Measurements from ENCODE around the gene SLC35F4. TPM values are rescaled to one million over a fixed set of nuclear protein-coding genes. Genes with fewer than 3 reads are reported as not detected.
"Not testable (repeated sequence)": the region's sequence is repeated elsewhere in the genome, so short reads cannot be mapped to it uniquely, and the experiment has no call there.

Gene SLC35F4
- total and polyA plus RNA-seq, 7 experiments from 2014 or later, result not detected

- peaks cover 15 to 36% (median 24%) of the 10 kb centered on the region in 5 donors for H3K27me3 Mint-ChIP-seq
- POLR2A ChIA-PET, result no interaction called here
- H3K4me1 ChIP-seq (ENCODE audit: control insufficient read depth in 2 of 2, insufficient read depth in 2 of 2, low read length in 2 of 2), result no peaks in the 10 kb centered on the region
Observed at GRCh38 chr14:57870686-57871457, 5.0 kb upstream of the SLC35F4 start.

GRCh38 chr14:57869617-57870016 is 3.7 kb upstream of the SLC35F4 start:
- Mint-ChIP-seq H3K9me3 (peaks cover 0 to 4% (median 0%) of the 10 kb centered on the region in 11 donors), H3K4me3 (no peak overlapping the region), H3K4me1 (peaks cover 0 to 1% (median 0%) of the 10 kb centered on the region in 7 donors), H3K27ac (no peak overlapping the region), H3K27me3 (peaks cover 18 to 37% (median 24%) of the 10 kb centered on the region in 5 donors), H3K36me3 (no peaks in the 10 kb centered on the region)
- no peak for DNase-seq
- CTCF ChIA-PET, result no interaction called here
- Histone ChIP-seq H3K9me3 (ENCODE audit: control insufficient read depth in 2 of 3, low read length in 3 of 3) (no peaks in the 10 kb centered on the region), H3K4me1 (ENCODE audit: control insufficient read depth in 2 of 2, insufficient read depth in 2 of 2, low read length in 2 of 2) (no peaks in the 10 kb centered on the region), H3K4me3 (ENCODE audit: low read length) (no peak overlapping the region), H3K27ac (ENCODE audit: low read depth, low read length) (no peak overlapping the region), H3K36me3 (ENCODE audit: control insufficient read depth in 2 of 3, insufficient read depth in 3 of 3, low read length in 3 of 3) (no peaks in the 10 kb centered on the region), H3K27me3 (ENCODE audit: control insufficient read depth in 2 of 2, insufficient read depth in 2 of 2, low read length in 2 of 2) (no peaks in the 10 kb centered on the region)
- intact Hi-C loops (cut with micrococcal nuclease), result no loop called here
- POLR2A ChIA-PET, result no interaction called here
- ATAC-seq, result no peak

More at GRCh38 chr14:57870686-57871457, 5.0 kb upstream of the SLC35F4 start:
- no peaks in the 10 kb centered on the region for H3K4me1 Mint-ChIP-seq
- Histone ChIP-seq H3K27me3 (ENCODE audit: control insufficient read depth in 2 of 2, insufficient read depth in 2 of 2, low read length in 2 of 2) (no peaks in the 10 kb centered on the region), H3K4me3 (ENCODE audit: low read length) (no peak overlapping the region), H3K9me3 (ENCODE audit: control insufficient read depth in 2 of 3, low read length in 3 of 3) (no peaks in the 10 kb centered on the region), H3K27ac (ENCODE audit: low read depth, low read length) (no peak overlapping the region), H3K36me3 (ENCODE audit: control insufficient read depth in 2 of 3, insufficient read depth in 3 of 3, low read length in 3 of 3) (no peaks in the 10 kb centered on the region)
- no peak for ATAC-seq
- CTCF ChIA-PET, result no interaction called here
- intact Hi-C loops (cut with micrococcal nuclease), result no loop called here
- H3K27ac Mint-ChIP-seq, result no peak overlapping the region
- DNase-seq, result no peak
- H3K9me3 Mint-ChIP-seq, result peaks cover 0 to 4% (median 0%) of the 10 kb centered on the region in 11 donors
- no peaks in the 10 kb centered on the region for H3K36me3 Mint-ChIP-seq
- no peak overlapping the region for H3K4me3 Mint-ChIP-seq

GRCh38 chr14:57866199-57866705 is 360 bp upstream of the SLC35F4 start:
- H3K27me3 Mint-ChIP-seq, result peaks cover 31 to 38% (median 34%) of the 10 kb centered on the region in 5 donors
- CTCF ChIA-PET, result no interaction called here
- H3K9me3 ChIP-seq (ENCODE audit: control insufficient read depth in 2 of 3, low read length in 3 of 3), result no peaks in the 10 kb centered on the region
- intact Hi-C loops (cut with micrococcal nuclease), result no loop called here
- H3K4me3 ChIP-seq (ENCODE audit: low read length), result no peak overlapping the region
- no peak for DNase-seq
- H3K9me3 Mint-ChIP-seq, result peaks cover 0 to 4% (median 0%) of the 10 kb centered on the region in 11 donors
- POLR2A ChIA-PET, result no interaction called here
- no peaks in the 10 kb centered on the region for H3K36me3 ChIP-seq (ENCODE audit: control insufficient read depth in 2 of 3, insufficient read depth in 3 of 3, low read length in 3 of 3)
- no peaks in the 10 kb centered on the region for H3K4me1 ChIP-seq (ENCODE audit: control insufficient read depth in 2 of 2, insufficient read depth in 2 of 2, low read length in 2 of 2)
- H3K4me3 Mint-ChIP-seq, result no peak overlapping the region
- no peak for ATAC-seq
- H3K36me3 Mint-ChIP-seq, result no peaks in the 10 kb centered on the region
- H3K27ac ChIP-seq (ENCODE audit: low read depth, low read length), result no peak overlapping the region
- peaks cover 0 to 1% (median 0%) of the 10 kb centered on the region in 7 donors for H3K4me1 Mint-ChIP-seq
- no peak overlapping the region for H3K27ac Mint-ChIP-seq
- H3K27me3 ChIP-seq (ENCODE audit: control insufficient read depth in 2 of 2, insufficient read depth in 2 of 2, low read length in 2 of 2), result no peaks in the 10 kb centered on the region

- no peaks in the 10 kb centered on the region for H3K27me3 ChIP-seq (ENCODE audit: control insufficient read depth in 2 of 2, insufficient read depth in 2 of 2, low read length in 2 of 2)
- H3K36me3 Mint-ChIP-seq, result no peaks in the 10 kb centered on the region
- POLR2A ChIA-PET, result no interaction called here
- no peaks in the 10 kb centered on the region for H3K4me1 ChIP-seq (ENCODE audit: control insufficient read depth in 2 of 2, insufficient read depth in 2 of 2, low read length in 2 of 2)
- H3K36me3 ChIP-seq (ENCODE audit: control insufficient read depth in 2 of 3, insufficient read depth in 3 of 3, low read length in 3 of 3), result no peaks in the 10 kb centered on the region
- no peaks in the 10 kb centered on the region for H3K9me3 ChIP-seq (ENCODE audit: control insufficient read depth in 2 of 3, low read length in 3 of 3)
- no peak for ATAC-seq
- H3K27ac ChIP-seq (ENCODE audit: low read depth, low read length), result no peak overlapping the region
- H3K9me3 Mint-ChIP-seq, result peaks cover 0 to 2% (median 0%) of the 10 kb centered on the region in 11 donors
- no peak overlapping the region for H3K4me3 Mint-ChIP-seq
- CTCF ChIA-PET, result no interaction called here
- peaks cover 0 to 1% (median 0%) of the 10 kb centered on the region in 7 donors for H3K4me1 Mint-ChIP-seq
- no peak for DNase-seq
- H3K4me3 ChIP-seq (ENCODE audit: low read length), result no peak overlapping the region
- intact Hi-C loops (cut with micrococcal nuclease), result no loop called here
- H3K27me3 Mint-ChIP-seq, result peaks cover 29 to 35% (median 31%) of the 10 kb centered on the region in 5 donors
- H3K27ac Mint-ChIP-seq, result no peak overlapping the region
Observed at GRCh38 chr14:57865066-57865402, 858 bp downstream of the SLC35F4 start.

- H3K4me3 ChIP-seq (ENCODE audit: low read length), result no peak overlapping the region
- intact Hi-C loops (cut with micrococcal nuclease), result no loop called here
- no peaks in the 10 kb centered on the region for H3K27me3 ChIP-seq (ENCODE audit: control insufficient read depth in 2 of 2, insufficient read depth in 2 of 2, low read length in 2 of 2)
- ATAC-seq, result no peak
- Mint-ChIP-seq H3K27me3 (peaks cover 28 to 33% (median 28%) of the 10 kb centered on the region in 5 donors), H3K4me1 (peaks cover 0 to 1% (median 0%) of the 10 kb centered on the region in 7 donors), H3K27ac (no peak overlapping the region), H3K9me3 (peaks cover 0 to 2% (median 0%) of the 10 kb centered on the region in 11 donors), H3K36me3 (no peaks in the 10 kb centered on the region), H3K4me3 (no peak overlapping the region)
- DNase-seq, result no peak
- no peaks in the 10 kb centered on the region for H3K4me1 ChIP-seq (ENCODE audit: control insufficient read depth in 2 of 2, insufficient read depth in 2 of 2, low read length in 2 of 2)
- H3K36me3 ChIP-seq (ENCODE audit: control insufficient read depth in 2 of 3, insufficient read depth in 3 of 3, low read length in 3 of 3), result no peaks in the 10 kb centered on the region
- H3K27ac ChIP-seq (ENCODE audit: low read depth, low read length), result no peak overlapping the region
- no peaks in the 10 kb centered on the region for H3K9me3 ChIP-seq (ENCODE audit: control insufficient read depth in 2 of 3, low read length in 3 of 3)
- CTCF ChIA-PET, result no interaction called here
- POLR2A ChIA-PET, result no interaction called here
Observed at GRCh38 chr14:57864659-57865058, 1.2 kb downstream of the SLC35F4 start.

- Histone ChIP-seq H3K27ac (ENCODE audit: low read depth, low read length) (no peak overlapping the region), H3K4me3 (ENCODE audit: low read length) (no peak overlapping the region), H3K36me3 (ENCODE audit: control insufficient read depth in 2 of 3, insufficient read depth in 3 of 3, low read length in 3 of 3) (no peaks in the 10 kb centered on the region), H3K9me3 (ENCODE audit: control insufficient read depth in 2 of 3, low read length in 3 of 3) (no peaks in the 10 kb centered on the region), H3K4me1 (ENCODE audit: control insufficient read depth in 2 of 2, insufficient read depth in 2 of 2, low read length in 2 of 2) (no peaks in the 10 kb centered on the region), H3K27me3 (ENCODE audit: control insufficient read depth in 2 of 2, insufficient read depth in 2 of 2, low read length in 2 of 2) (no peaks in the 10 kb centered on the region)
- Mint-ChIP-seq H3K4me1 (peaks cover 0 to 1% (median 0%) of the 10 kb centered on the region in 7 donors), H3K27me3 (peaks cover 28 to 33% (median 28%) of the 10 kb centered on the region in 5 donors), H3K9me3 (peaks cover 0 to 2% (median 0%) of the 10 kb centered on the region in 11 donors), H3K4me3 (no peak overlapping the region), H3K27ac (no peak overlapping the region), H3K36me3 (no peaks in the 10 kb centered on the region)
- intact Hi-C loops (cut with micrococcal nuclease), result no loop called here
- ChIA-PET CTCF (no interaction called here), POLR2A (no interaction called here)
- DNase-seq (no peak), ATAC-seq (no peak)
Observed at GRCh38 chr14:57863471-57863870, 2.4 kb downstream of the SLC35F4 start.

- H3K4me1 ChIP-seq (ENCODE audit: control insufficient read depth in 2 of 2, insufficient read depth in 2 of 2, low read length in 2 of 2); H3K36me3 ChIP-seq (ENCODE audit: control insufficient read depth in 2 of 3, insufficient read depth in 3 of 3, low read length in 3 of 3); CTCF ChIA-PET; H3K27ac ChIP-seq (ENCODE audit: low read depth, low read length); intact Hi-C loops (cut with micrococcal nuclease); H3K27me3 ChIP-seq (ENCODE audit: control insufficient read depth in 2 of 2, insufficient read depth in 2 of 2, low read length in 2 of 2); DNase-seq; H3K27ac Mint-ChIP-seq; ATAC-seq; POLR2A ChIA-PET; H3K9me3 ChIP-seq (ENCODE audit: control insufficient read depth in 2 of 3, low read length in 3 of 3); H3K4me1 Mint-ChIP-seq; H3K4me3 ChIP-seq (ENCODE audit: low read length); H3K36me3 Mint-ChIP-seq; H3K4me3 Mint-ChIP-seq: not testable (repeated sequence)
- Mint-ChIP-seq H3K9me3 (peaks cover 0 to 12% (median 0%) of the 10 kb centered on the region in 11 donors), H3K27me3 (peaks cover 0 to 12% (median 0%) of the 10 kb centered on the region in 5 donors)
Observed at GRCh38 chr14:57855666-57856065, 10.2 kb downstream of the SLC35F4 start.
